Measurements from ENCODE around the gene RNF144A.

RNF144A gene

DNA sequence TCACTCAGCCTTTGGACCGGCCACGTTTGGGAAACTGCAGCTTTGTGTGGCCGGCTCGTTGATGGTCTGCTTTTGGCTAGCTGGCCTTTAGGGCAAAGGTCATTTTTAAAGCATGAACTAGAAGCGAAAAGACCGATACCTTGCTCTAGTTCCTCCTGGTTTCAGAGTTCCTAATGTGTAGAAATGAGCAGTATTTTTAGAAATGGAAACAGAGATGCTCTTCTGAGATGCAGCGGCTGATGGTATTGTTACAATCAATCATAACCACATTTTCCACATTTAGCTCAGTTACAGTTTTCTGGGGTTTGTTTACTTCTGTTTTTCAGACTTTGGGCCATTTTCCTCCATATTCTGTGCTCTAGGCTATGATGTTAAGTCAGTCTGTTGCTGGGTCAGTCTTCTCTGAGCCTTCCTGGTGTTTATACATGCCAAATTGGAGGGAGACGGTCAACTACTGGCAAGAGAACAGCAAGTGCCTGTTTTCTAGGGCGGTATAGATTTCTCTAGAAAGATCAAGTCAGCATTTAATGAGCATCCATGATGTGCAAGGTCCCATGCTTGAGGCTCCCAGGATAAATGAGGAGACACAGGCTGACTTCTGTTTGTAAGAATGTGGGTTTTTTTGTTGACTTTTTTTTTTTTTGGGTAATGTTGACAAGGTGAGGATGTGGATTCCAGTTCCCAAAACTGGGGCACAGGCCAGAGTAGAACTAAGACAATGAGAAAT lies 28.0 kb downstream of the RNF144A start:
- H3K4me3 ChIP-seq (replicated peaks in 1 of 2; ENCODE audit: low read depth in 2 of 2, low read length in 2 of 2) = no peak overlapping the region
- no peak for TF ChIP-seq CTCF (IDR thresholded peaks at IDR 0.05; ENCODE audit: low read depth, low read length)
- no peak for DNase-seq (ENCODE audit: low read depth in 2 of 2)

- DNase-seq (ENCODE audit: low read depth in 2 of 2) = no peak
- no peak for TF ChIP-seq CTCF (IDR thresholded peaks at IDR 0.05; ENCODE audit: low read depth, low read length)
- H3K4me3 ChIP-seq (replicated peaks in 1 of 2; ENCODE audit: low read depth in 2 of 2, low read length in 2 of 2) = no peak overlapping the region
Measured at GRCh38 chr2:6945821-6946220, 28.6 kb downstream of the RNF144A start.

DNA sequence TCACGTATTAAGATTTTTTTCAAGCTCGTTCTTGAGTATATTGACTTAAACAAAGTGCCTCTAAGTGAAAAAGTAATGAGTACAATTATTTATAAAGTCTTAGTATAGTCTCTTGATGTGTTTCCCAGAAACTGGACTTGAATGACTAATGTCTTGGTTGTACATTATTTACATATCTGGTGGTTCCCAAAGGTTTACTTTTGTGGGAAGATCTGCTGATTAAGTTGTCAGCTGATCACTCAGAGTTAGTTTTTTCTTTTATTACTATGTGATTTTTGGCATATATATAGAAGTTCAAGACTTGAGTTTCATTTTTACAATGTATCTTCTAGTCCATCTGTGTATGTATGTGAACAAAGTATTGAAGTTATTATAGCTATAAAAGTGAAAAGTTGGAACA lies 29.5 kb downstream of the RNF144A start:
- TF ChIP-seq CTCF (IDR thresholded peaks at IDR 0.05; ENCODE audit: low read depth, low read length) = no peak
- H3K4me3 ChIP-seq (replicated peaks in 1 of 2; ENCODE audit: low read depth in 2 of 2, low read length in 2 of 2) = no peak overlapping the region
- peak; percentile 55 to 78 for DNase-seq (ENCODE audit: low read depth in 2 of 2)

DNA sequence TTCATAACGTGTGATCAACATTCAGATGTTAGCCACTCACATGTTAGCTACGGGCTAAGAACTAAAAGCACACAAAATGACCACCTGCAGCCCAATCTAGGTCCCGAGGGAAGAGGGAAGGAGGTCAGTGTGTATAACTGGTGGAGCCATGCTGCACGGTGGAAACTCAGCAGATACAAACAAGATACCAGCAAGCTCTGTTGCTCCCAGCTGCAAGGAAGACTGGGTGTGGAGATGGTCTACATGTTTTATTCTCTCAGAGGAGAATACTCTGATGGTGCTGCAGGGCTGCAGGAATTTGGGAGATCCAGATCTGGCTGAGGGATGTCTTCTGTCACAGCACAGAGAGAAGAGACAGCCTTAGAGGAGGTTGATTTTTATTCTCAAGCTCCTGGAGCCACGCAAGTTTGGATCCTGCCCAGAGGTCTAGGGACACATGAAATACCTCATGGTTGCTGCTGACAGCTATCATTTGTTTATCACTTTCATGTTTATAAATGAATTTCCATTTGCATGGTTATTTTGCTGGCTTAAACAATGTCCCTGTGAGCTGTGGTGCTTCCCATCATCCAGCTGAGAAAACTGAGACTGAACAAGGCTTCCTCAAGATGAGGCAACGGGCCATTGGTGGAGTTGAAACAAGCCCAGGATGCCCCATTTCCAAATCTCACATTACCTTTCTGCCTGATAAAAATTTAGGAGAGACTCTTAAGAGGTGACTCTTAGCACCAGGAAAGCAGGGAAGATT lies 30.9 kb downstream of the RNF144A start:
- no peak for DNase-seq (ENCODE audit: low read depth in 2 of 2)
- H3K4me3 ChIP-seq (replicated peaks in 1 of 2; ENCODE audit: low read depth in 2 of 2, low read length in 2 of 2) = no peak overlapping the region
- no peak for TF ChIP-seq CTCF (IDR thresholded peaks at IDR 0.05; ENCODE audit: low read depth, low read length)

- TF ChIP-seq CTCF (IDR thresholded peaks at IDR 0.05; ENCODE audit: low read depth, low read length) = no peak
- H3K4me3 ChIP-seq (replicated peaks in 1 of 2; ENCODE audit: low read depth in 2 of 2, low read length in 2 of 2) = no peak overlapping the region
- DNase-seq (ENCODE audit: low read depth in 2 of 2) = no peak
Measured at GRCh38 chr2:6948677-6949351, 31.6 kb downstream of the RNF144A start.

GRCh38 chr2:6951046-6951445 lies 33.8 kb downstream of the RNF144A start:
- DNase-seq (ENCODE audit: low read depth in 2 of 2) = no peak
- TF ChIP-seq CTCF (IDR thresholded peaks at IDR 0.05; ENCODE audit: low read depth, low read length) = no peak

More at GRCh38 chr2:6951046-6951445, 33.8 kb downstream of the RNF144A start:
- H3K4me3 ChIP-seq (replicated peaks in 1 of 2; ENCODE audit: low read depth in 2 of 2, low read length in 2 of 2) = no peak overlapping the region
